Fibroblast of lung (primary cell): ENCODE data around the gene PIM3. TPM values are rescaled to one million over a fixed set of nuclear protein-coding genes. Genes with fewer than 3 reads are reported as not detected.

Experiments
- DNase-seq, 2 donors: peaks; one replicate each; pipeline versions ENCODE4 v3.0.0 to v3.0.0-alpha.2; 2010; ENCODE audit warnings: low read depth in 2 of 2
- H2AFZ ChIP-seq: 2 replicates; pipeline ENCODE4 v1.5.1; 2012; ENCODE audit warnings: low read length, control low read depth, inconsistent platforms
- H3K27ac ChIP-seq: 2 replicates; pipeline ENCODE4 v1.5.1; 2011; ENCODE audit warnings: low read length, control low read depth; ENCODE audit not compliant: insufficient read depth
- H3K27me3 ChIP-seq: 2 replicates; pipeline ENCODE4 v1.5.1; 2011; ENCODE audit warnings: mild to moderate bottlenecking, low read length; ENCODE audit not compliant: control insufficient read depth, insufficient read depth
- H3K36me3 ChIP-seq: 2 replicates; pipeline ENCODE4 v1.5.1; 2011; ENCODE audit warnings: low read length; ENCODE audit not compliant: control insufficient read depth, insufficient read depth
- H3K4me1 ChIP-seq: 2 replicates; pipeline ENCODE4 v1.5.1; 2011; ENCODE audit warnings: low read length; ENCODE audit not compliant: control insufficient read depth, insufficient read depth; ENCODE audit errors: extremely low read depth
- H3K4me2 ChIP-seq: 2 replicates; pipeline ENCODE4 v1.5.1; 2011; ENCODE audit warnings: low read length, control low read depth; ENCODE audit not compliant: insufficient read depth; ENCODE audit errors: extremely low read depth
- H3K4me3 ChIP-seq, 4 experiments: fragments of 200-600 bp in 1 of 4; sonication (generic) in 1 of 4; replicated peaks in 1 of 4; 2 replicates each; pipeline ENCODE4 v1.5.1; 2011 to 2016; ENCODE audit warnings: low read length in 4 of 4, low read depth in 3 of 4, mild to moderate bottlenecking in 3 of 4, control low read depth in 2 of 4, inconsistent platforms in 1 of 4, mixed read lengths in 1 of 4; ENCODE audit not compliant: insufficient read depth in 1 of 4; ENCODE audit errors: control extremely low read depth in 1 of 4
- H3K79me2 ChIP-seq: 2 replicates; pipeline ENCODE4 v1.5.1; 2012; ENCODE audit warnings: mild to moderate bottlenecking, low read length, inconsistent platforms; ENCODE audit not compliant: control insufficient read depth, insufficient read depth
- H3K9ac ChIP-seq: 2 replicates; pipeline ENCODE4 v1.5.1; 2011; ENCODE audit warnings: mild to moderate bottlenecking, low read length, control low read depth; ENCODE audit not compliant: insufficient read depth
- H3K9me3 ChIP-seq: 2 replicates; pipeline ENCODE4 v1.5.1; 2012; ENCODE audit warnings: low read depth, low read length; ENCODE audit not compliant: control insufficient read depth, insufficient read depth
- H4K20me1 ChIP-seq: 2 replicates; pipeline ENCODE4 v1.5.1; 2011; ENCODE audit warnings: low read length; ENCODE audit not compliant: control insufficient read depth, insufficient read depth; ENCODE audit errors: extremely low read depth
- EZH2 ChIP-seq: IDR thresholded peaks from 2 replicates; pipeline ENCODE4 v1.5.1; 2012; ENCODE audit warnings: low read length, control low read depth, mild to moderate bottlenecking; ENCODE audit errors: missing control alignments
- polyA plus RNA-seq, 2 donors: library from polyadenylated mRNA; depleted of rRNA in 1 of 2; stranded (reverse) in 1 of 2; unstranded in 1 of 2; fragments of >200 nt; gene quantifications; 2 replicates each; pipeline ENCODE4 v1.2.1, GENCODE V29; 2011 to 2012; ENCODE audit warnings: missing spikeins in 1 of 2
- total RNA-seq: library from RNA; depleted of rRNA; stranded (reverse); fragments of >200 nt; gene quantifications from 2 replicates; pipeline ENCODE4 v1.2.1, GENCODE V29; 2014
- TF ChIP-seq, protein P1 (sequence below), 2 donors: IDR thresholded peaks in 1 of 2; conservative IDR thresholded peaks in 1 of 2; 1 replicate in 1 of 2; 2 replicates in 1 of 2; pipeline ENCODE4 v1.5.1; 2011 to 2012; ENCODE audit warnings: low read length in 2 of 2, control low read depth in 1 of 2, inconsistent platforms in 1 of 2, low read depth in 1 of 2, mild to moderate bottlenecking in 1 of 2

PIM3 gene
- total and polyA plus RNA-seq, 2 donors (not counting 1 experiment from before 2014, with no cell fraction given), result 6.8 to 47.7 TPM

DNA sequence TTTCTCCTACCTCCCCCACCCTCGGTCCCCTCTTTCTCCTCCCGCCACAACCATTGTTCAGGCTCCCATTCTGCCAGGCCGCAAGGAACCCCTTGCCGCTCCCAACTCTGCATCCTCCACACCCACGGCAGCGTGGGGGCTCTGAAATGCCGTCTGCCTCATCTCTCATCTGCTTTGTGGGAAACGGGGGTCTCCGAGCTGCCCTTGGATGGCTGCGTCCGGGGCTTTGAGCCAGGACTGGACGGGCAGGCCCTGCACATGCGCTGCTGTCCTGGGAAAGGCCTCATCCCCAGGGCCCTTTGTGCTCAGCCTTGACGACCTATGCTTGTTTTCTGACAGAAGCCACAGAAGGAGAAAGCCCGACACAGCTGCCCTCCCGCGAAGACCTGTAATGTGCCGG lies 33.7 kb upstream of the PIM3 start:
- TF ChIP-seq, protein P1, sequence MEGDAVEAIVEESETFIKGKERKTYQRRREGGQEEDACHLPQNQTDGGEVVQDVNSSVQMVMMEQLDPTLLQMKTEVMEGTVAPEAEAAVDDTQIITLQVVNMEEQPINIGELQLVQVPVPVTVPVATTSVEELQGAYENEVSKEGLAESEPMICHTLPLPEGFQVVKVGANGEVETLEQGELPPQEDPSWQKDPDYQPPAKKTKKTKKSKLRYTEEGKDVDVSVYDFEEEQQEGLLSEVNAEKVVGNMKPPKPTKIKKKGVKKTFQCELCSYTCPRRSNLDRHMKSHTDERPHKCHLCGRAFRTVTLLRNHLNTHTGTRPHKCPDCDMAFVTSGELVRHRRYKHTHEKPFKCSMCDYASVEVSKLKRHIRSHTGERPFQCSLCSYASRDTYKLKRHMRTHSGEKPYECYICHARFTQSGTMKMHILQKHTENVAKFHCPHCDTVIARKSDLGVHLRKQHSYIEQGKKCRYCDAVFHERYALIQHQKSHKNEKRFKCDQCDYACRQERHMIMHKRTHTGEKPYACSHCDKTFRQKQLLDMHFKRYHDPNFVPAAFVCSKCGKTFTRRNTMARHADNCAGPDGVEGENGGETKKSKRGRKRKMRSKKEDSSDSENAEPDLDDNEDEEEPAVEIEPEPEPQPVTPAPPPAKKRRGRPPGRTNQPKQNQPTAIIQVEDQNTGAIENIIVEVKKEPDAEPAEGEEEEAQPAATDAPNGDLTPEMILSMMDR (conservative IDR thresholded peaks at IDR 0.05 in 1 of 2, IDR thresholded peaks at IDR 0.05 in 1 of 2; ENCODE audit: low read depth in 1 of 2, low read length in 2 of 2), result no peak
- no peak for TF ChIP-seq EZH2
- peaks cover 5% of the 10 kb centered on the region for H3K36me3 ChIP-seq
- no peak overlapping the region for H3K27ac ChIP-seq
- H3K27me3 ChIP-seq, result no peaks in the 10 kb centered on the region
- no peak overlapping the region for H3K4me2 ChIP-seq
- H3K9ac ChIP-seq, result no peak overlapping the region
- no peak overlapping the region for H2AFZ ChIP-seq
- H4K20me1 ChIP-seq, result no peaks in the 10 kb centered on the region
- H3K9me3 ChIP-seq, result no peaks in the 10 kb centered on the region
- no peaks in the 10 kb centered on the region for H3K4me1 ChIP-seq
- H3K4me3 ChIP-seq, result no peak overlapping the region
- H3K79me2 ChIP-seq, result no peaks in the 10 kb centered on the region
- no peak for DNase-seq

DNA sequence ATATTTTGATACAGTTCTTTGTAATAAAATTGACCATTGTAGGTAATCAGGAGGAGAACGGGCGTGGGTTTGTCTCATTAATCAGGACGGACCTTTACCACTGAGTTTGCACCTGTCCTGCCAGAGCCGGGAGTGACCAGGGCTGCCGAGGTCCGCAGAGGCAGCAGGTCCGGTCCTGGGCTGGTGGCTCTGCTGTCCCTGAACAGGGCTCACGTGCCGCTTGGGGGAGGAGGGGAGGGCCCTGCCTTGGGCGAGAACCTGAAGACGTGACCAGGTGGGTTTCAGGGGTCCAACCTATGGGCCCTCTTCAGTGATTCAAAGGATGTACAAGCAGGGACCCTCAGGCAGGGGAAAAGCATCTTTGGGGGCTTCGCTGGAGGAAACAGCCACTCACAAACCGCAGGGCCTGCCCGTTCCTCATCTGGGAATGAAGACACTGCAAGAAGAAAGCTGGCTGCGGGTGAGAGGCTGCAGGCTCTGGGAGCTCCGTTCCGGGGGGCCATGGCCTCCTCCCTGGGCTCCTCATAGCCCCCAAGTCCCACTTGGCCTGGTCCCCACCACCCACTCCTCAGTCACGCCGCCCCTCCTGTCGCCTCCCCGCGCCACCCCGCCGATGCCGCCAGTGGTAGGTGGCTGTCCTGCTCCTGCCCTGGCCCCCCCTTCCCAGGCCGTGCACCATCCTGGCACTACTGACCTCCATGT lies 32.9 kb upstream of the PIM3 start:
- no peaks in the 10 kb centered on the region for H3K9me3 ChIP-seq
- no peaks in the 10 kb centered on the region for H4K20me1 ChIP-seq
- H3K27me3 ChIP-seq, result no peaks in the 10 kb centered on the region
- no peak overlapping the region for H3K9ac ChIP-seq
- no peak overlapping the region for H3K4me3 ChIP-seq
- peaks cover 5% of the 10 kb centered on the region for H3K36me3 ChIP-seq
- DNase-seq, result no peak
- no peak overlapping the region for H2AFZ ChIP-seq
- no peak overlapping the region for H3K4me2 ChIP-seq
- TF ChIP-seq, protein P1 (conservative IDR thresholded peaks at IDR 0.05 in 1 of 2, IDR thresholded peaks at IDR 0.05 in 1 of 2; ENCODE audit: low read depth in 1 of 2, low read length in 2 of 2), result no peak
- no peak for TF ChIP-seq EZH2
- no peaks in the 10 kb centered on the region for H3K79me2 ChIP-seq
- H3K4me1 ChIP-seq, result no peaks in the 10 kb centered on the region
- no peak overlapping the region for H3K27ac ChIP-seq

DNA sequence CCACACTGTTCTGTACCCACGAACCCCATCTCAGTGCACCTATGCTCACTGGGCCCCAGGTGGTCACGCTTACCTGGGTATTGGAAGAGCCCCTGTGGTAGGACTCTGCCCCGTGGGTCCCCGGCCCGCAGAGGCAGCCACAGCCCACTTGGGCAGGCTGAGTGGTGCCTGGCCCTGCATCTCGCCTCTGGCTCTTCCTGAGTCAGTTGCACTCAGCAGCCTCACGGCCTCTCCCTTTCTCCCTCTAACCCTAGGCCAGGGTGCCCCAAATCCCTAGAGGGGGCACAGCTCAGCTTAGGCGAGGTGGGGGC lies 32.4 kb upstream of the PIM3 start:
- TF ChIP-seq EZH2, result no peak
- TF ChIP-seq, protein P1 (conservative IDR thresholded peaks at IDR 0.05 in 1 of 2, IDR thresholded peaks at IDR 0.05 in 1 of 2; ENCODE audit: low read depth in 1 of 2, low read length in 2 of 2), result no peak
- DNase-seq, result no peak
- Histone ChIP-seq H3K4me2 (no peak overlapping the region), H2AFZ (no peak overlapping the region), H3K9me3 (no peaks in the 10 kb centered on the region), H3K4me1 (no peaks in the 10 kb centered on the region), H3K27me3 (no peaks in the 10 kb centered on the region), H3K27ac (no peak overlapping the region), H3K79me2 (no peaks in the 10 kb centered on the region), H3K36me3 (peaks cover 5% of the 10 kb centered on the region), H3K4me3 (no peak overlapping the region), H3K9ac (no peak overlapping the region), H4K20me1 (no peaks in the 10 kb centered on the region)
